OCI-LY1 (cell line): Measurements from ENCODE around the gene CERK.

ENCODE experiments used
- H2AFZ ChIP-seq: fragments of 200-600 bp; sonication (generic), shearing (Covaris generic); 2 replicates; pipeline ENCODE4 v1.6.0; 2014; ENCODE audit warnings: antibody characterized with exemption, mild to moderate bottlenecking, low read length
- H3F3A ChIP-seq: fragments of 200-600 bp; sonication (generic), shearing (Covaris generic); 2 replicates; pipeline ENCODE4 v1.6.0; 2014; ENCODE audit warnings: mild to moderate bottlenecking, antibody characterized with exemption, low read length, moderate library complexity; ENCODE audit not compliant: insufficient read depth
- H3K27ac ChIP-seq: fragments of 200-600 bp; sonication (generic); 2 replicates; pipeline ENCODE4 v1.5.1; 2014; ENCODE audit warnings: low read length, mixed run types, mild to moderate bottlenecking, low read depth; ENCODE audit not compliant: poor library complexity, severe bottlenecking
- H3K27me3 ChIP-seq: fragments of 200-600 bp; sonication (generic); 2 replicates; pipeline ENCODE4 v1.6.0; 2014; ENCODE audit warnings: antibody characterized with exemption, mild to moderate bottlenecking, low read length, moderate library complexity; ENCODE audit not compliant: insufficient read depth
- H3K36me3 ChIP-seq: fragments of 200-600 bp; sonication (generic); 2 replicates; pipeline ENCODE4 v1.6.1; 2014; ENCODE audit warnings: mild to moderate bottlenecking, antibody characterized with exemption, low read length, moderate library complexity, mixed read lengths; ENCODE audit not compliant: insufficient read depth
- H3K4me1 ChIP-seq: fragments of 200-600 bp; sonication (generic); 2 replicates; pipeline ENCODE4 v1.5.1; 2014; ENCODE audit warnings: mild to moderate bottlenecking, low read length, moderate library complexity; ENCODE audit not compliant: insufficient read depth, severe bottlenecking
- H3K4me2 ChIP-seq: fragments of 200-600 bp; sonication (generic), shearing (Covaris generic); 2 replicates; pipeline ENCODE4 v1.6.1; 2014; ENCODE audit warnings: low read length
- H3K4me3 ChIP-seq: fragments of 200-600 bp; sonication (generic); 2 replicates; pipeline ENCODE4 v1.5.1; 2014; ENCODE audit warnings: low read length, low read depth, mild to moderate bottlenecking, mixed read lengths; ENCODE audit not compliant: poor library complexity, severe bottlenecking
- H3K79me2 ChIP-seq: fragments of 200-600 bp; shearing (Covaris generic); 2 replicates; pipeline ENCODE4 v1.6.1; 2016; ENCODE audit warnings: mixed run types, low read length, mixed read lengths; ENCODE audit not compliant: insufficient read depth
- H3K9ac ChIP-seq: fragments of 200-600 bp; sonication (generic), shearing (Covaris generic); 2 replicates; pipeline ENCODE4 v1.6.1; 2014; ENCODE audit warnings: mild to moderate bottlenecking, low read length, mixed read lengths
- H3K9me2 ChIP-seq: fragments of 200-600 bp; sonication (generic), shearing (Covaris generic); 2 replicates; pipeline ENCODE4 v1.6.1; 2014; ENCODE audit warnings: low read depth, mild to moderate bottlenecking, low read length, mixed read lengths
- H3K9me3 ChIP-seq: fragments of 200-600 bp; shearing (Covaris generic); 2 replicates; pipeline ENCODE4 v1.6.1; 2014; ENCODE audit warnings: low read length, mixed read lengths
- H4K20me1 ChIP-seq: fragments of 200-600 bp; sonication (generic), shearing (Covaris generic); 2 replicates; pipeline ENCODE4 v1.6.0; 2016; ENCODE audit warnings: mild to moderate bottlenecking, low read length; ENCODE audit not compliant: insufficient read depth
- CTCF ChIP-seq: fragments of 200-600 bp; sonication (generic), shearing (Covaris generic); IDR thresholded peaks from 2 replicates; pipeline ENCODE4 v1.5.1; 2017; ENCODE audit warnings: mild to moderate bottlenecking, antibody characterized with exemption, low read length, moderate library complexity, mixed read lengths
- EZH2 ChIP-seq: fragments of 200-600 bp; sonication (generic), shearing (Covaris generic); IDR thresholded peaks from 2 replicates; pipeline ENCODE4 v1.8.0; 2017; ENCODE audit warnings: borderline replicate concordance, mixed run types, mild to moderate bottlenecking, antibody characterized with exemption, low read length, moderate library complexity, mixed read lengths

CERK gene

GRCh38 chr22:46780453-46780852 lies 42.4 kb upstream of the CERK start:
- TF ChIP-seq CTCF (no peak), EZH2 (no peak)
- Histone ChIP-seq H3K27ac (peak overlapping the region; percentile 23), H3K9me2 (no peaks in the 10 kb centered on the region), H3K79me2 (peaks cover 80% of the 10 kb centered on the region), H3K36me3 (peaks cover 25% of the 10 kb centered on the region), H3K9me3 (no peaks in the 10 kb centered on the region), H3K27me3 (no peaks in the 10 kb centered on the region), H3K4me3 (no peak overlapping the region), H3K4me2 (peak overlapping the region; percentile 21; the same call in 1 of the 2 replicates), H3F3A (no peaks in the 10 kb centered on the region), H3K4me1 (peaks cover 57% of the 10 kb centered on the region), H4K20me1 (no peaks in the 10 kb centered on the region), H3K9ac (0 out of 2 replicates have a peak overlapping the region, but pooled peaks have one; percentile 19), H2AFZ (no peak overlapping the region)

- no peaks in the 10 kb centered on the region for H3F3A ChIP-seq
- no peaks in the 10 kb centered on the region for H3K9me2 ChIP-seq
- H3K27ac ChIP-seq, result no peak overlapping the region
- no peak overlapping the region for H2AFZ ChIP-seq
- no peaks in the 10 kb centered on the region for H3K9me3 ChIP-seq
- H3K4me3 ChIP-seq, result no peak overlapping the region
- no peak overlapping the region; the same call in 1 of the 2 replicates for H3K4me2 ChIP-seq
- no peaks in the 10 kb centered on the region for H4K20me1 ChIP-seq
- TF ChIP-seq EZH2 (no peak), CTCF (no peak)
- no peaks in the 10 kb centered on the region for H3K27me3 ChIP-seq
- peaks cover 17% of the 10 kb centered on the region for H3K36me3 ChIP-seq
- peaks cover 72% of the 10 kb centered on the region for H3K79me2 ChIP-seq
- peaks cover 65% of the 10 kb centered on the region for H3K4me1 ChIP-seq
- H3K9ac ChIP-seq, result no peak overlapping the region
These were observed 41.6 kb upstream of the CERK start for GRCh38 chr22:46779651-46780050.

GRCh38 chr22:46779023-46779422 lies 41.0 kb upstream of the CERK start:
- no peak overlapping the region; the same call in 1 of the 2 replicates for H3K4me2 ChIP-seq
- H3K9ac ChIP-seq, result no peak overlapping the region
- no peaks in the 10 kb centered on the region for H3F3A ChIP-seq
- no peak overlapping the region for H3K27ac ChIP-seq
- H3K79me2 ChIP-seq, result peaks cover 66% of the 10 kb centered on the region
- no peak overlapping the region for H2AFZ ChIP-seq
- H3K9me3 ChIP-seq, result no peaks in the 10 kb centered on the region
- peaks cover 71% of the 10 kb centered on the region for H3K4me1 ChIP-seq
- H3K36me3 ChIP-seq, result peaks cover 14% of the 10 kb centered on the region
- H3K27me3 ChIP-seq, result no peaks in the 10 kb centered on the region
- no peak for TF ChIP-seq CTCF
- no peak for TF ChIP-seq EZH2
- H4K20me1 ChIP-seq, result no peaks in the 10 kb centered on the region
- no peaks in the 10 kb centered on the region for H3K9me2 ChIP-seq
- H3K4me3 ChIP-seq, result no peak overlapping the region
